GM12873 (cell line): ENCODE data around the gene MYRFL.

Experiments used
- CTCF ChIP-seq: IDR thresholded peaks from 2 replicates; pipeline ENCODE4 v1.5.1; 2012; ENCODE audit warnings: low read depth, mild to moderate bottlenecking, moderate library complexity, low read length, control low read depth; ENCODE audit not compliant: insufficient read depth; ENCODE audit errors: missing control alignments

The MYRFL gene

GRCh38 chr12:69932676-69933552 is 107.9 kb downstream of the MYRFL start:
- TF ChIP-seq CTCF, result no peak

GRCh38 chr12:69934011-69934410 is 109.0 kb downstream of the MYRFL start:
- TF ChIP-seq CTCF, result no peak

GRCh38 chr12:69935651-69936100 is 110.6 kb downstream of the MYRFL start:
- no peak for TF ChIP-seq CTCF

GRCh38 chr12:69936214-69936731 is 111.2 kb downstream of the MYRFL start:
- TF ChIP-seq CTCF, result no peak

GRCh38 chr12:69936766-69937165 is 111.7 kb downstream of the MYRFL start:
- TF ChIP-seq CTCF, result no peak

GRCh38 chr12:69947123-69947522 is 122.1 kb downstream of the MYRFL start:
- no peak for TF ChIP-seq CTCF

- no peak for TF ChIP-seq CTCF
Measured at GRCh38 chr12:69947897-69948296, 122.9 kb downstream of the MYRFL start.
